ENCODE data around the gene TNFRSF14.
A peak's percentile ranks its signal among the peaks of the same experiment; 100 is the strongest.

The TNFRSF14 gene

GRCh38 chr1:2595812-2596529 is 39.8 kb downstream of the TNFRSF14 start:
- TF ChIP-seq FOXM1 (IDR thresholded peaks at IDR 0.05; ENCODE audit: borderline replicate concordance, low read depth), result no peak
- TF ChIP-seq CREB1 (IDR thresholded peaks at IDR 0.05; ENCODE audit: low read depth), result no peak
- no peak for TF ChIP-seq ZBTB7A (IDR thresholded peaks at IDR 0.05; ENCODE audit: low read depth)
- TF ChIP-seq REST (IDR thresholded peaks at IDR 0.05; ENCODE audit: low read depth), result no peak
- no peak for TF ChIP-seq TEAD4 (IDR thresholded peaks at IDR 0.05)
- TF ChIP-seq EGR1 (IDR thresholded peaks at IDR 0.05), result no peak
- TF ChIP-seq YY1 (IDR thresholded peaks at IDR 0.05; ENCODE audit: low read depth), result no peak
- TF ChIP-seq MAX (IDR thresholded peaks at IDR 0.05), result no peak
- no peak for TF ChIP-seq CEBPB (IDR thresholded peaks at IDR 0.05)
- TF ChIP-seq EP300 (IDR thresholded peaks at IDR 0.05; ENCODE audit: borderline replicate concordance), result no peak

GRCh38 chr1:2596530-2597333 is 40.6 kb downstream of the TNFRSF14 start:
- no peak for TF ChIP-seq EGR1 (IDR thresholded peaks at IDR 0.05)
- TF ChIP-seq EP300 (IDR thresholded peaks at IDR 0.05; ENCODE audit: borderline replicate concordance), result no peak

GRCh38 chr1:2597441-2598328 is 41.5 kb downstream of the TNFRSF14 start:
- no peak for TF ChIP-seq CEBPB (IDR thresholded peaks at IDR 0.05)
- TF ChIP-seq TEAD4 (IDR thresholded peaks at IDR 0.05), result no peak

GRCh38 chr1:2598329-2598931 is 42.3 kb downstream of the TNFRSF14 start:
- no peak for TF ChIP-seq ZBTB7A (IDR thresholded peaks at IDR 0.05; ENCODE audit: low read depth)
- TF ChIP-seq CREB1 (IDR thresholded peaks at IDR 0.05; ENCODE audit: low read depth), result no peak
- 0 out of 2 replicates have a peak, but pooled peaks have one; percentile 8 for TF ChIP-seq RAD21 (IDR thresholded peaks at IDR 0.05; ENCODE audit: low read depth)
- TF ChIP-seq FOXM1 (IDR thresholded peaks at IDR 0.05; ENCODE audit: borderline replicate concordance, low read depth), result no peak

- TF ChIP-seq NFIC (IDR thresholded peaks at IDR 0.05) (no peak), EP300 (IDR thresholded peaks at IDR 0.05; ENCODE audit: borderline replicate concordance) (no peak), CREB1 (IDR thresholded peaks at IDR 0.05; ENCODE audit: low read depth) (no peak), TCF12 (IDR thresholded peaks at IDR 0.05; ENCODE audit: low read depth) (no peak), REST (IDR thresholded peaks at IDR 0.05; ENCODE audit: low read depth) (no peak), TEAD4 (IDR thresholded peaks at IDR 0.05) (no peak), ZBTB7A (IDR thresholded peaks at IDR 0.05; ENCODE audit: low read depth) (no peak), CEBPB (IDR thresholded peaks at IDR 0.05) (no peak), TAF1 (IDR thresholded peaks at IDR 0.05; ENCODE audit: low read depth) (no peak), EGR1 (IDR thresholded peaks at IDR 0.05) (no peak), MAX (IDR thresholded peaks at IDR 0.05) (no peak)
- TF ChIP-seq, protein P1, sequence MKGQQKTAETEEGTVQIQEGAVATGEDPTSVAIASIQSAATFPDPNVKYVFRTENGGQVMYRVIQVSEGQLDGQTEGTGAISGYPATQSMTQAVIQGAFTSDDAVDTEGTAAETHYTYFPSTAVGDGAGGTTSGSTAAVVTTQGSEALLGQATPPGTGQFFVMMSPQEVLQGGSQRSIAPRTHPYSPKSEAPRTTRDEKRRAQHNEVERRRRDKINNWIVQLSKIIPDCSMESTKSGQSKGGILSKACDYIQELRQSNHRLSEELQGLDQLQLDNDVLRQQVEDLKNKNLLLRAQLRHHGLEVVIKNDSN (IDR thresholded peaks at IDR 0.05), result no peak
Measured at GRCh38 chr1:2601721-2602303, 45.6 kb downstream of the TNFRSF14 start.
